ENCODE results near the gene SCAMP5.

The SCAMP5 gene

DNA sequence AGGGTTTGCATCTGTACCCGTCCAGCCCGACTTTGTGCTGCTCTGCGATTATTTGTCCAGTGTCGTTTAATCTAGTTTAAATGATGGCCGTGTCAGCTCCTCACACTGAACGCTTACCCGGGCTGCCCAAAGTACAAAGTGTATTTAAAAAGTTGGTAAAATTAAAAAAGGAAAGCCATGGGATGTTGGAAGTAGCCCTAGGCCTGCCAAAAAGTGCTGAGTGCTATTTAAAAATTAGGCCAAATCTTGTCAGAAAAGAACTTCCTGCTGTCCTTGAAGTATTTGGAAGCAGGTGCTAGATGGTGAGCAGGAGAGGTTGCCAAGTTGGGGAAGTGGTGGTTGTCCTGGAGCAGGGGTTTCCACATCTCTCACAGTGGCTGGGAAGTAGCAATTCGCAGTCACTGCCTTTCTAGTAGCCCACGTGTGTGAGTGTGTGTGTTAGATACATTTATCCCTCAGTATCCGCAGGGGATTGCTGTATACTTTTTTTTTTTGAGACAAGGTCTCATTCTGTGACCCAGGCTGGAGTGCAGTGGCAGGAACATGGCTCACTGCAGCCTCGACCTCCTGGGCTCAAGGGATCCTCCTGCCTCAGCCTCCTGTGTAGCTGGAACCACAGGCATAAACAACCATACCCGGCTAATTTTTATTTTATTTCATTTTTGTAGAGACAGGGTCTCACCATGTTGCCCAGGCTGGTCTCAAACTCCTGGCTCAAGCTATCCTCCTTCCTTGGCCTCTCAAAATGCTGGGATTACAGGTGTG is 28.7 kb downstream of the SCAMP5 start:
- DNase-seq: no peak

DNA sequence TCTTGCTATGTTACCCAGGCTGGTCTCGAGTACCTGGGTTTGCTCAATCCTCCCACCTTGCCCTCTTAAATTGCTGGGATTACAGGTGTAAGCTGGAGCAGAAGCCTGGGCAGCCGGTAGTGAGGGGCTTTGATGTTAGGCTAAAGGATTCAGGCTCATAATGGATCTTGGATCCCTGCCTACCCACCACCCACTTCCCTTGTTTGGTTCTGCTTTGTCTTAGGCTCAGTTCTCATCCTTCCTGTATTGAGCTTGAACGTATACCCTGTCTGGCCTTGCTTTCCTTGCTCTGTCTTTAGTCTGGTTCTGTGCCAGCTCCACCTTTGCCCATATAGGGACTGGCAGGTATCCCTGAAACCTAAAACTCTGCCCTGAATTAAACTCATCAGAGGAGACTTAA is 29.7 kb downstream of the SCAMP5 start:
- DNase-seq: no peak

DNA sequence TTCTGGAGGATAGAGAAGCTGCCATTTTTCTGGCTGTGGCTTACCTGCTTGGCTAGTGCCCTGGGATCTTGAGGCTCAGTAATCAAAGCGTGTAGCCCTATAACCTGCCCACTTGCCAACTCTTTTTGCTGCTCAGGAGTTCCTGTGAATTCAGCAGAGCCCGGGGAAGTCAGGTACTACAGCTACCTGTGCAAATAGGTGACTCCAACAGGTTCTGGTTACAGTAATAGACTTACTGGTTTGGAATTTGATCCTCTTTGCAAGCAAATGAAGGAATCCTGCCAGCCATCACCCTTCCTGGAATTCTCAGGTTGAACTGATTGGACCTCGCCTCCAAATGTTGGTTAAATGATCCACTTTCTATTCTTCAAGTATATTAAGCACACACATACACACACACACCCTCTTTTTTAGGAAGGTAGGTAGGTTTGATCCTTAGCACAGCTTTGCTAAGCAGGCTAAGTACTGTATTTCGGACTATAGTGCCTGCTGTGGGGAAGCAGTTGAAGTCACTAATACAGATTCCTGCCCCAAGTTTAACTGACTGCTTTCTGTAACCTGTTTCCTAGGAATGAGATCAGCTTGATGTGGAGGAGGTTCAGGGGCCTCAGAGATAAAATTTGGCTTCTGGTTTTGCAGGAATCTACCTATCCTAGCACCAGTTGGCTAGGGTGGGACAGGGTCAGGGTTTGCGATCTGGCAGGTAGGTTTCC is 30.3 kb downstream of the SCAMP5 start:
- no peak for DNase-seq

DNA sequence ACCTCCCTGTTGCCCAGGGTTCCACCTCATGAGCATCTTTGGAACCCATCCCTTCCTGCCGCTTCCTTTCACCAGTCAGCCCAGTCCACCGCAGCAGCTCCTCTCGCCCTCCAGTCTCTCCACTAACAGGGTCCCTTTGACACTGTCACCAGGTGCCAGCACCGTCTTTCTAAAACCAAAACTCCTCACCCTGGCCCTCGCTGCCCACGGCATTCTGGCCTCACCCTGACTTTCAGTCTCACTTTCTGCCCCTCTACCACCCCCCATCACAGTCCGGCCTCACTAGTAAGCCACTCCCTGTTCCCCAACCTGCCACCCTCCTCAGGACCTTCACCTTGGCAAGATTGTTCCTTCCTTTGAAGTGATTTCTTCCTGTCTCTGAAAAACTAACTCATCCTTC is 32.2 kb downstream of the SCAMP5 start:
- DNase-seq: no peak

DNA sequence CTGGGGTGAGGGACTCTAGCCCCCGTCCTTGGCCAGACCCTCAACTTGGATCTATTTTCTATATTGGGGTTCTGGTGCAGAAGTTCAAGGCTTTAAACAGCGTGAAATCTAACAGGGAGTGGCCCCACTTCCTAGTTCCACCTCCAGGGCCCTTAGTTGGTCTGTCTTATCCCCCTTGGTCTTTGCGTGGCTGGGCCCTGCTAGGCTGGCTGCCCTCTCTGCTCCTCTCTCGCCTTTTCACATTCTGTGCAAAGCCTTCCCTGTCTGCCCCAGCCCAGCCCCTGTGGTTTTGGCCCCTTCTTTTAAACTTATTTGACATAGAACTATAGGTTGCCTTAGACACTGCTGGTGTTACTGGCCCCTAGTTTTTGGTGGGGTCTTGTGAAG is 33.6 kb downstream of the SCAMP5 start:
- DNase-seq: no peak

DNA sequence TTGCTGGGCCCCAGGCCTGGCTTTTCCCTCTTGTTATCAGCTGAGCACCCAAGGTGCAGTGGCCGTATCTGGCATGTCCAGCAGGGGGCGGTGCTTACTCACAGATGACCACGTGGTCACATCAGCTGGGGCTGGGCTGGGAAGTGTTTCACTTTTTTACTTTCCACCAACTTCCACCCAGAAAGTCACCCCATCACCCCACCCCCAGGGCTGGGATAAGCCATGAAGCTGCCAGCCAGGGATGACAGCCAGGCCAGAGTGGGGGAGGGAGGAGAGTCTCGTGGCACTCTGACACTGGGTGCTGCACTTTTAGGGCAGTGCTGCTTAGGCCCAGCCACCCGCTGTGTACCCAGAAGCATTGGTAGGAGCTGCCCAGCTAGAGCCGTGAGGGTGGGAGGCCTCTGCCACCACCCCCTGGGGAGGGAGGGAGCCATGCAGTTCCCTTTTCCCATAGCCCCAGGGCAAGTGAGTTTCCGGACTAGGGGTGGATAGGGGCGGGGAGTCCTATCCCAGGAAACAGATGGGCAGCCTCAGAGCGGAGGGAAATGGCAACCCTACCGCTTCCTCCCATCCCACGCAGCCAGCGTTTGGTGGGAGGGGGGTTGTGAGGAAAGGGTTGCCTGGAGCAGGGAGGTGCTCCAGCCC is 34.1 kb downstream of the SCAMP5 start:
- peak; percentile 87 for DNase-seq

DNA sequence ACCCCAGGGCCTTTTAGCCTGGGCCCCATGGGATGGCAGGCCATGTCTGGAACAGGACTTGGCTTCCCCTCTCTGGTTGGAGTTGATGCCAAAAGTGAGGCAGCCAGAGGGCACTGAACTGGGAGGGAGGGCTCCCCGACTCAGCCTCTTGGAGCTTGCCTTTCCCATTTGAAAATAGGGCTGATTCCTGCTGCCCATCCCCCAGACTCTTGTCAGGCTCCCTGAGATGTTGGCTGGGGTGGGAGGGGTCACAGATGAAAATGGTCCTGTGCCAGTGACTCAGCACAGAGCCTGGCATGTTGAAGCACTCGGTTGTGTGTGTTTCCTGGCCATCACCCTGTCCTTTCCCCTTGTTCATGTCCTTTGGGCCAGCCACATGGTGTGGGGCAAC is 34.7 kb downstream of the SCAMP5 start:
- DNase-seq: no peak

DNA sequence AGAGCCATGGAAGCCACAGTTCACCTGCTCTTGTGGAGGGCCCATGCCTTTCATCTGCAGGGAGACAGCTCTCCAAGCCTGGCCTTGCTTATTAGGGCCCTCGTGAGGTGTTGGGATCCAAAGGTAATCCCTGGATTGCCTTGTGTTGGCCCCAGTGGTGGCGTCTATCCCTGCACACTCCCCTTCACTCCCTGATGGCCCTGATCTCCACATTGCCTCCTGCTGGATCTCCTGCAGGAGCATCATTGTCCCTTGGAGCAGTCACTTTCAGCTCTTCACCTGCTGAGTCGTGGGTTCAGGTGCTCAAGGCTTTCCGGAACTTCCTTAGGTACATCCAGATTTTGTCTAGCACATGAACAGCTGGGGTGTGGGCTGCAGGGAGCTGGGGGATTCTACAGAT is 35.1 kb downstream of the SCAMP5 start:
- DNase-seq: no peak

DNA sequence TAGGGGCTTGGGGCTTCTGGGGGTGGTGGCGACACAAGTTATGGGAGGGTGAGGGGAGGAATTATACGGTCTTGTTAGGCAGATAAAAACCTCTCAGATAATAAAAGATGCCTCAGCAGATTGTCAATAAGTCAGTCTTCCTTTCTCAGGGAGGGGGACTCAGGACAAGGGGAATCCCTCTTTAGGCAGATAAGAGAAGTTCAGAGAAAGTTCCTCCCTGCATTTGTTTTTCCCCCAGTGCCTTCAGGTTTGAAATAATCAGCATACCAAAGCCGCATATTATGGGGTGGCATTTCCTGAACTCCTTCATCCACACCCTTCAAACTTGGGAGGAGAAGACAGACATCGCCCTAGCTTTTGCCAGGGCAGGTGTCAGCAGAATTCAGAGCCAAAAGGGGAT is 36.5 kb downstream of the SCAMP5 start:
- DNase-seq: no peak

DNA sequence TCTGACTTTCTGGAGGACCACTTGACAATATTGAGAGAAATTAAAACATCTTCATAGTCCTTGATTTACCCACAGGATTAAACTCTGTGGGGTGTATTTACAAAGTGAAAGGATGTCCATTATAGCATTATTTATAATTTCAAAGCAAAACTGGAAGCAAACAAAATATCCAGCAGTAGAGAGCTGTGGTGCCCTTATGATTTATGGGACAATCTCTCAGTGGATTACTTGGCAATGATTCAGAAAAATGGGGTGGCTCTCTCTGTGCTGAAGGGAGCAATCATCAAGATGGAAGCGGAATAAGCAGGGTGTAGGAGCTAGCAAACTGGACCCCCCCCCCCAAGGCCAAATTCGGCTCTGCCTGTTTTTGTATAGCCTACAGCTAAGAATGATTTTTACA is 37.0 kb downstream of the SCAMP5 start:
- DNase-seq: no peak

DNA sequence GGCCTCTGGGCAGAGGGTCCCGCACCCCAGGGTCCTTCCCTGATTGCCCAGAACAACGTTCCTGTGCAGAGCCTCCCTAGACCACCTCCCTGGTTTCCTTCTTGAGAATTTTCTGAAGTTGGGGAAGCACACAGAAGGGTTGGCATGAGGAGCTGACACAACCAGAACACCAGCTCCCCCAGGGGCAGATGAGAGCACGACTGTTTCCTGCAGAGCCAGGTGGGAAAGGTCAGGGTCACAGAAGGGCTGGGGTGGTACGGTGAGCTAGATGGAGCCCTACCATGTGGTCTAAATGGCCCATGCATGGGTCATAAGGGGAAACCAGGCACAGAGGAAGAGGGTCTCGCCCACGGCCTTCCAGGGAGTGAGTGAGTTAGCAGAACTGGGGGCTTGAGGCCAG is 38.4 kb downstream of the SCAMP5 start:
- no peak for DNase-seq

DNA sequence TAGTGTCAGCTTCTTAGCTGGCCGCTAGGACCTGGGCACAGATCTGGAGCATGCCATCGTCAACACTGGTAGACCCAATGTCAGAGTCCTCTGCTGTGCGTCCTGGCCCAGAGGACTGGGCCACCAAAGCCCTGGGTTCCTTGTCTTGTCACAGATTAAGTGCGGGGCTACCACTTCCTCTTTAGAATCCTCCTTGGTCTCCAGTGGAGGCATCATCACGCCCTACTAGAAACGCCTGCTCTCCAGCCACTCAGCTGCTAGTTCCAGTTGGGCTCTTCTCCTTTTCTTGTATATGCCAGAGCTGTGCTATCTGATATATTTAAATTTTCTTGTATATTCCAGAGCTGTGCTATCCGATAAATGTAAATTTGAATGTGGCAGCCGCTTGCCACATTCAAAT is 39.3 kb downstream of the SCAMP5 start:
- DNase-seq: no peak

DNA sequence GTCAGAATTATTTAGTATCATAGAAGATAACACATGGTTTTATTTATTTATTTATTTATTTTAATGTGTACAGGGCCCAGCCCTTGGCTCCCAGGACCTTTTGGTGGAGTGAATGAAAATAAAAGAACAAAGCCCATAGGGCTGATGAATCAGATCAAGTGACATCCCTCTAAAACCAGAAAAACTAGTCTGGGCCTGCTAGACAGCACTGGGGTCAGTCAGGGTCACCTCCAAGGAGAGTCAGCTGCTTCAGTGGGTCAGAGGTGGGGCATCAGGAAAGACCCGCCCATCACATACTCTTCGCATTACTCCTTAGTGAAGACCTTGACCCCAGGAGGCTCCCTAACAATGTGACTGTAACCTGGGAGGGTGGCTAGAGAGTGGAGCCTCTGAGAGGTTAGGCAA is 40.9 kb downstream of the SCAMP5 start:
- DNase-seq: no peak

DNA sequence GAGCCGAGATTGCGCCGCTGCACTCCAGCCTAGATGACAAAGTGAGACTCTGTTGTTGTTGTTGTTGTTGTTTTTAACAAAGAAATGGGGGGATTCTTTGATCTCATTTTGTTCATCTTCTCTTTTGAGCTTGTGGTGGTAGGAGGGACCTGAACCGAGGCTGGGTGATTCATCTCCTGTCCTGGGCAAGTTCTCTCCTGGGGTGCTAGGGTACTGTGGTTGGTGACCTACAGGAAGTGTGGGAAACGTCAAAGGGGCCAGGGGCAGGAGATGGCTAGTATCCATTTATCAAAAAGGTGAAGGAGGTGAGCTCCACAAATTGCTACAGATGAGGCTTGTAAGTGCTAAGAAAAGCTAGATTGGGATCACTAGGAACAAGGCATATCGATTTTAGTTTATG is 42.3 kb downstream of the SCAMP5 start:
- no peak for DNase-seq

DNA sequence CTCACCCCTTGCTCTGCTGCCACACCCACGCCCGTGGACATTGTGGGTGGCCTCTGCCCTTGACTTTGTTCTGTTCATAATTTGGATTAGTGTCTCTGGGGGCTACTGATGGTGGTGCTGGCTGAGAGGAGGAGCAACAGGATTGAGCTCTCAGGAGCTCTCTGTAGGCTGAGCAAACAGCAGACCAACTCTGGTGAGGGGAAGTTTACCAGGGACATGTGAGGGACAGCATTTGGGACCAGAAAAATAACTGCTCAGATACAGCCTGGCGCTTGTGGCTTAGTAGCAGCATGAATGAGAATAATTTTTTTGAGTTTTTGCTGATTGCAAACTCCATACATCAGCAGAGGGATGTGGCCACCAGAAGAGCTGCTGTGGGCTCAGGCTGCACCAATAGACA is 42.9 kb downstream of the SCAMP5 start:
- no peak for DNase-seq

DNA sequence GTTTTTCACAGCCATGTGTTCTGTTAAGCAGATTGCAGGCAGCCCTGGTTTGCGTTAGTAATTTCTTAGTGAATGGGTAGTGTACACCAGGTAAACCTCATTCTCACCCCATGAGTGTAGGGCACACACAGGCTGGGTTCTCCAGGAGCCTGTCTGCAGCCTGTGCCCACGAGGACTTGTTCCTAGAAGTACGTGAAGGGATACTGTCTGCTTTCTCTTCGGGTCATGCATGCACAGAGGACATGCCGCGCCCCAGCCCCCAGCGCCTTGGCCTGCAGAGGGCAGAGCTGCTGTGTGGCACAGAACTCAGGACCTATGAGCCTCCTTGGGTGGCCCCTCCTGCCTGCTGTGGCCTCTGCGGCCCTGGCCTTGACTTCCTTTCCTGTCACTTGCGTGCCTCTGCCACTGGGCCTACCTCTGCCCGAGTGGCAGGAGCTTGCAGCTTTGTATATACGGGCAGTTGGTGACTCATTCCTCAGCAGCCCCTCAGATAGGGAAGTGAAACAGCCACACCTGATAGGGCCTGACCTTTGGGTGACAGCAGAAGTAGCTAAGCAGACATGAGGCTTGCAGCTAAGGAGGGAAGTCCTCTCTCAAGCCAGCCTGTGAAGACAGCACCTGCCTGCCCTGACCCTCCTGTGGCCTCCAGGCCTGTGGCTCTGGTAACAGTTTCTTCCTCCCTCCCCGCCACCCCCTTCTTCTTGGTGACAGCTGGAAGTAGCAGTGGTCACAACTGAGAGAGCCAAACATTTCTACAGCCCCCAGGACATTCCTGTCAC is 47.6 kb downstream of the SCAMP5 start:
- DNase-seq: peak; percentile 69

DNA sequence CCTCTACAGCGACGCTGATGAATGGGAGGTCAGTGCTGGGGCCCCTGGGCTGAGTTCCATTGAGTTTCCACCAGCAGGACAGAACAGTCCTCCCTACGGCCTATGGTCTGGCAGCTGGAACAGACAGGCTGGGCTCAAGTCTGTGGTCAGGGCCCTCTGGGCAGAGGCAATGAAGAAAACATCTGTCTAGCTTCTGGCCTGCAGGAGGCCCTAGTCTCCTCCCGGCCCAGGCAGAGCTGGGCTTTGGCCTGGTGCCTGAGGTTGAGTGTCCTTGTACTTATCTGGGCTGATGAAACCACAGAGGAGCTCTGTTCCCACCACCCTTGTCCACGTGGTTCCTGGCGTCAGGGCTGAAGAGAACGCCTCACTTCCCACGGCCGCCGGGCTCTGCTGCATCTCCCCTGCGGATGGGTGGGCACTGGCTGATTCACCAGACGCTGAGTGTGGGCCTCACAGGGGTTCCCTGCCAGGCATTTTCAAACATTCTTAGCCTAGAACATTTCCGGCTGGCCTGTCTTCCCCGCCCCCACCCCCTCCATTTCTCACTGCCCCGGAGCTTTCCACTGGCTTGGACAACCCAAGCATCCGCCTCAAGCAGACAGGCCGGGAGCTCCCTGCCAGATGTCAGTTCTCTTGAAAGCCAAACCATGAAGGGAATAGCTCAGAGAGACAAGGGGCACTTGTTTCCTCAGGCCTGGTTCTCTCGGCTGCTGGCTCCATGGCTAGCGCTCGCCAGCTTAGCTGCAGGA is 48.3 kb downstream of the SCAMP5 start:
- DNase-seq: peak; percentile 44

DNA sequence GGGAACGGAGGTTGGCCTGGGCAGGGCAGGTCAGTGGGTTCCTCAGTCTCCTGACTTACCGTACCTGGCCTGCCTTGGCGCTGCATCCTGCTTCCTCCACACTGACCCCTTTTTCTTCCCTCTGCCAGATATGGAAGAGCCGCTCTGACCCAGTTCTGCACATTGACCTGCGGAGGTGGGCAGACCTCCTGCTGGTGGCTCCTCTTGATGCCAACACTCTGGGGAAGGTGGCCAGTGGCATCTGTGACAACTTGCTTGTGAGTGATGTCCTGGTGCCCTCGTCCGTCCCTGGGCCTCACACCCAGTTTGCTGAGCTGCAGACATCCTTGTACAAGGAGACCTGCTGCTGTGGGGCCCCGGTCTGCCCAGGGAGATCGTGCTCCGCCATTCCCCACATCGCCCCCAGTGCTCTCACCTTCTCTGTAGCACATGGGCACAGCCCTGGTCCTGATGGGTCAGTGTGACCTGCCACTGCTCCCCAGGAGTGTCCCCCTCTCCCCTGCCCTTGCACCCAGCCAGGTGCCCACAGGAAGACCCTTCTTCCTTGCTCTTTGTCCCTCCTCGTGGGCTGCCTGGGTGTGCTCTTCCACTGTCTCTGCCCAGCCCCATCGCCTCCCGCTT is 49.0 kb downstream of the SCAMP5 start:
- no peak for DNase-seq

DNA sequence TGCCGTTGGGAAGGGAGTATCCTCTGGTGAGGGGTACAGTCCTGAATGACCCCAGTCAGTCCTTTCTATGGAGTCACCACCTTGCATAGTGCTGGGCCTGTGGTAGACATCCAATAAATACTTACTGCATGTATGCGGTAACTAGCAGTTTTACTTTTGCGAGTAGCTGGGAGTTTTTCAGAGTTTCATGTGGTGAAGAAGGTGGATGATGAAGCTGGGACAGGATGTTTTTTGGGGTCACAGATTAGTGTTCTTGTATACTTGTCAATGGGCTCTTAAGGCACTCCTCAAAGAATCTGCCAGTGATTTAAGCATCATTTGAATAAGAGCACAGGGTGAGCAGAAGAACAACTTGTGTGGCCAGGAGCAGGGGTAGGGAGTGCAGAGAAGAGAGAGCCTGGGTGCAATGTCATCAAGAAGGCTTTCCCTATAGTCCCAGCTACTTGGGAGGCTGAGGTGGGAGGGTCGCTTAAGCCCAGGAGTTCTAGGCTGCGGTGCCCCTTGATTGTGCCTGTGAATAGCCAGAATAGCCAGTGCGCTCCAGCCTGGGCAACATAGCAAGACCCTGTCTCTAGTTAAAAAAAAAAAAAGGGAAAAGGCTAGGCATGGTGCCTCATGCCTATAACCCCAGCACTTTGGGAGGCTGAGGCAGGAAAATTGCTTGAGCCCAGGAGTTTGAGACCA is 50.1 kb downstream of the SCAMP5 start:
- no peak for DNase-seq

DNA sequence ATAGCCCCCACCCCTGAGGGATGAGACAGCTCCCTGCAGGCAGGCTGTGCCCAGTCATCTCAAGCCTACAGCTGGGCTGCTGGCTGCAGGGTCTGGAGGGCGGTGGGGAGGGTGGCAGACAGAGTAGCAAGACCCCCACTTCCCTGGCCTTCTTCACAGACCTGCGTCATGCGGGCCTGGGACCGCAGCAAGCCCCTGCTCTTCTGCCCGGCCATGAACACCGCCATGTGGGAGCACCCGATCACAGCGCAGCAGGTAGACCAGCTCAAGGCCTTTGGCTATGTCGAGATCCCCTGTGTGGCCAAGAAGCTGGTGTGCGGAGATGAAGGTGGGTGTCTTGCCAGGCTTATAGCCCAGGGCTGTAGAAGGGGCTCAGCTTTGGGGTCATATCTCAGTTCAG is 53.0 kb downstream of the SCAMP5 start:
- no peak for DNase-seq

DNA sequence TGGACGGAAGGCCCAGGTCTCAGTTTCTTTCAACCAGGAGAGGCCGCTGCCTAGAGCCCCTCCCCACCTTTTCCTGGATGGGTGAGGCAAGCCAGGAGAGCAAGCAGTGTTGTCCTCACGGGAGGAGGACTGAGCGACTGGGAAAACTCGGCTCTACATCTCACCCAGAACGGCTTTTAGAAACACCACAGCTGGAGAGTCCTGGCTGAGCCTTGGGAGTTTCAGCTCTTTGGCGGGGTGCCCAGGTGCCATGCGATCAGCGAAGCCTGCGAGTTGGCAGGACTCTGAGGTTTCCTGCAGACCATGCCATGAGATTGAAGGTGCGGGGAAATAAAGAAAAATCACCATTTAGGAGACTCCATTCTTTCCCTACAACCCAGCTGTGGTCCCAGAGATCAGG is 54.0 kb downstream of the SCAMP5 start:
- DNase-seq: no peak

DNA sequence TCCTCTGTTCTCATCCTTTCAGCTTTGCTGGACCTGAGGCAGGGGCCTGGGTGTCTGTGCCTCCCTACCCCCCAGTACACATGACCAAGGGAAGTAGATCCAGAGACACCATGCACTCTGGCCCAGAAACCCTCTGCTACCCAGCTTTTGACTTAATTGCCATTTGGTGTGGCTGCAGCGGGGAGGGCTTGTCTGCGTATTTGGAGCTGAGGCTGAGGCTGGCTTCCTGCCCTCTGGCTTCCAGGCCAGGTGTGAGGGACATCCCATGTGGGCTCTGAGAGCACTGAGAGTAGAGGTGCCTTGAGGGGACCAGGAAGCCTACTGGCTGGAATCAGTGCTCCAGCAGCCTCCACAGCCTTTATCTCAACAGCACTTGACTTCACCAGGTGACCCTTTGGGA is 54.9 kb downstream of the SCAMP5 start:
- no peak for DNase-seq

All from CD4-positive, alpha-beta T cell treated with Interleukin-21 for 1 hour (primary cell).